ENCODE data around the gene TMTC1.

GRCh38 chr12:29756741-29757390 lies 26.9 kb downstream of the TMTC1 start:
- TF ChIP-seq CTCF (optimal IDR thresholded peaks at IDR 0.05 in 1 of 3, IDR thresholded peaks at IDR 0.05 in 1 of 3, conservative IDR thresholded peaks at IDR 0.05 in 1 of 3; ENCODE audit: extremely low read depth in 1 of 3, insufficient read depth in 2 of 3, low read length in 3 of 3) (no peak), EZH2 (IDR thresholded peaks at IDR 0.05; ENCODE audit: low read length) (no peak)
